Measurements from ENCODE around the gene HSF5.

Gene HSF5

DNA sequence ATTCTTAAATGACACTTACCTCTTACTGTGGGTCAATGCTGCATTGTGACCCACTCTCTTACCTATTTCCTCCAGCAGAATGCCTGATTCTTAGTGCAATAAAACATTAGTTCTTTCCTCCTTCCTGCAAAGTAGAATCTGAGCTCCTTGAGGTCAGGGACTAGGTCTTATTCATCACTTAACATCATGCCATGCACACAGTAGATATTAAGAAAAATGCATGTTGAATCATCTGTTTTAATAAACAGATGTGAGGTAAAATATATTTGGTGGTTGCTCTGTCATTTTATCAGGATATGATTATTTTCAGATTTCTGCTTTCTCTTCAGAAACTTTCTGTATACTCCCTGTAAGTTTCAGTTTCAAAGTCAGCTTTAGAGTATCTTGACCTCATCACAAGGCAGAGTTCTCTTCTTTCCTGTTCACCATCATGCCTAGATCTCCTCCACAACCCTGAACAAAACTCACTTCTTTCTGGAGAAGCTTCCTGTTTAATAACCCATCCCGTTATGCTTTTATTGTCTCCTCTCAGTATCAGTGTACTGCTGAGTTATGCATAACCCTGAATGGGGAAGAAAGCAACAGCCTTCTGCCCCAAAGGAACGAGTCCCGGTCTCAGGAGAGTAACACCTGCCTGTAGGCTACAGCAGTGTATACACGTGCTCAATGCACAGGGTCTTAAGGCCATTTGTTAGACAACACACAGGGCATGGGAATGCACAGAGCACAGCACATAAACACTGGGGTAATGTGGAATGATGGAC is 105.9 kb downstream of the HSF5 start:
- peaks cover 43% of the 10 kb centered on the region for H3K4me1 Mint-ChIP-seq (ENCODE audit: low read depth)
- no peaks in the 10 kb centered on the region for H3K9me3 Mint-ChIP-seq (ENCODE audit: low read depth)
- H3K4me3 Mint-ChIP-seq = peak overlapping the region; percentile 22
- no peaks in the 10 kb centered on the region for H3K27me3 Mint-ChIP-seq
- peak overlapping the region; percentile 6 for H3K27ac Mint-ChIP-seq
- peaks cover 2% of the 10 kb centered on the region for H3K36me3 Mint-ChIP-seq

DNA sequence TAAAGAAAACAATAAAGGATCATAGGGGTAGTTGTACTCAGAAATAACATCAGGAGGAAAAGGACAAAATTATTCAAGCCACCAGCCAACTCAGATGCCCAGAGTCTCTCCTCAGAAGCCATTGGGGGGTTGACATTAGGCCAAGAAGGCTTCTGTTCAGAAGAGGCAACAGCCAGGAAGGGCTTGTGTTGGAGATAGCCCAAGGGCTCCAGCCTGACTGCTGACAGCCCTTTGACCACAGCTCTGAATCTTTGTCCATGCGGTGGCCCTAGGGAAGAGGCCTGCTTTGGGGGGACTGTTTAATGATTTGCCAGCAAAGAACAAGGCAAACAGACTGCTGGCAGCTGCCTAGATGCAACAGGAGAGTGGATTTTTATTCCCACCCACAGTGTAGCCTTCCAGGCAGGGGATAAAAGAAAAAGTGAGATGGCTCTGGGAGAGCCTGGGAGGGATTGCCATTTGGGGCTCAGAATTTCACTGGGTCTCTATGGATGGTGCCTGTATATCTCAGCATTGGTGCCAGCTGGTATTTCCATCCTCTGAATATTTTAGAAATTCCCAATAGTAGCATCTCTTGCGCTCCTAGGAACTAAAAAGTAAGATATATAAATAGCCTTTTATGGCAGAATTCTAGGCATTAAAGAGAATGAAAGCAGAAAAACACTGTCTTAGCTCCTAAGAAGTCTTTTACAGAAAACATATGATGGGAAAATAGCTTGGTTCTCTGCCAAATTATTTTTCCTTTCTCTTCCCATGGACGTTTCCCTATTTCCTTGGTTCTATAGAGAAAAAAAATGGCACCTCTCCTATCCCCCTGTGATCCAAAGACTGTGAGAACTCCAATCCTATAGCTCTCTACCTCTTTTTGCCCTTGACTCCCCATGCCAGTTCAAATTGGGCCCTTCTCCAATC is 106.8 kb downstream of the HSF5 start:
- H3K36me3 Mint-ChIP-seq = peaks cover 2% of the 10 kb centered on the region
- H3K27ac Mint-ChIP-seq = peak overlapping the region; percentile 6
- H3K27me3 Mint-ChIP-seq = no peaks in the 10 kb centered on the region
- no peaks in the 10 kb centered on the region for H3K9me3 Mint-ChIP-seq (ENCODE audit: low read depth)
- H3K4me3 Mint-ChIP-seq = no peak overlapping the region
- H3K4me1 Mint-ChIP-seq (ENCODE audit: low read depth) = peaks cover 44% of the 10 kb centered on the region

DNA sequence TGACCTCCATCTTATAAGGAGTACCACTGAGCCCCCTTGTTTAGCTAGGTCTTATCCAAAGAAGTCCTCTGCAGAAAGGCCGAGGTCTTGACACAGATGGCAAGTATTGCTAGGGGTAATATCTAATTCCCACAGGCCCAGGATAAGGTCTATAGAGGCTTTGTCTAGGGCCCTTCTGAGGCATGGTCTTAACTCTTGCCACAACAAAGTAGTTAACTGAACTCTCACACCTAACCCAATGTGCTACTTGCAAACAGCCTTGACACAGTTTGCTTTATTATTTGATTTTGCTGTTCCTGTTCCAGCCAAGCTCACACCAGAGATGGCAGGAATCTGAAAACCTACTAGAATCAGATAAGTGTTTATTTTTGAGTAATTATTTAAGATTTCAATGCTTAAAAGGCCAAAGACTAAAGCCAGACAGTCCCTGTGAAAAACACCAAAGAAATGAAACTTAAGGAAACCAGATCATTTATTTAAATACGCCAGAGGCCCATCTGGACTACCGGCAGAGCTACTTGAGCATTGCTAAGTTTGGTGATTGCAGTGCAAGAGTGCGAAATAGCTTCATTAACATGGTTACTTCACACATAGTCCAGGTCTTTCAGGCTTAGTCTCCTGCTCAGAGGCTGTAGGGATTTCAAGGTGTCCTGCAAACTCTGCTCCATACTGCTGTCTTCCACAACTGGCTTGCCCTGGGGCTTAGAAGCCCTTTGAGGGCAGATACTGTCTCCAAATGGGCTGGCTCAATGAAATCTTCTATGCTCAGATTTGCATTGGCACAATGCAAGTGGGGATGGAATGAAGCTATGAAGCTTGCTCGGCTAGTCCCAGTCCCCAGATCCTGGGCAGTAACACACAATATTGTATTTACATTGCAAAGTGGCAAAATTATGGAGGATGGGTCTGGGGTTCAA is 107.7 kb downstream of the HSF5 start:
- Mint-ChIP-seq H3K27ac (no peak overlapping the region), H3K36me3 (peaks cover 2% of the 10 kb centered on the region), H3K4me1 (ENCODE audit: low read depth) (peaks cover 44% of the 10 kb centered on the region), H3K4me3 (no peak overlapping the region), H3K27me3 (no peaks in the 10 kb centered on the region), H3K9me3 (ENCODE audit: low read depth) (no peaks in the 10 kb centered on the region)

DNA sequence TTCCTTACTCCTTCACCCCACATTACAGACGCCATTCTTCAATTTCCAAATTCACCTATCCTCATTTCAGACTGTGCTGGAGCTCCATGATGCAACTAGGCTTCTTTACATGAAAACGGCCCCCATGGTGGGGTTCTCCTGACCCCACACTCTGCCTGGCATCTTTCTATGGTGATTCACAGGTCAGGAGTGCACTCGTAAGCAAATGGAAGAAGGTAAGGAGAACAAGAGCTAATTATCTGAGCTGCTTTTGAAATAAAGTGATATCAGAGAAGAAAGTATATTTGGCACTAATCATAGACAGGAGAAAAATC is 108.7 kb downstream of the HSF5 start:
- Mint-ChIP-seq H3K9me3 (ENCODE audit: low read depth) (no peaks in the 10 kb centered on the region), H3K4me3 (no peak overlapping the region), H3K27ac (no peak overlapping the region), H3K36me3 (peaks cover 2% of the 10 kb centered on the region), H3K27me3 (no peaks in the 10 kb centered on the region), H3K4me1 (ENCODE audit: low read depth) (peaks cover 44% of the 10 kb centered on the region)

DNA sequence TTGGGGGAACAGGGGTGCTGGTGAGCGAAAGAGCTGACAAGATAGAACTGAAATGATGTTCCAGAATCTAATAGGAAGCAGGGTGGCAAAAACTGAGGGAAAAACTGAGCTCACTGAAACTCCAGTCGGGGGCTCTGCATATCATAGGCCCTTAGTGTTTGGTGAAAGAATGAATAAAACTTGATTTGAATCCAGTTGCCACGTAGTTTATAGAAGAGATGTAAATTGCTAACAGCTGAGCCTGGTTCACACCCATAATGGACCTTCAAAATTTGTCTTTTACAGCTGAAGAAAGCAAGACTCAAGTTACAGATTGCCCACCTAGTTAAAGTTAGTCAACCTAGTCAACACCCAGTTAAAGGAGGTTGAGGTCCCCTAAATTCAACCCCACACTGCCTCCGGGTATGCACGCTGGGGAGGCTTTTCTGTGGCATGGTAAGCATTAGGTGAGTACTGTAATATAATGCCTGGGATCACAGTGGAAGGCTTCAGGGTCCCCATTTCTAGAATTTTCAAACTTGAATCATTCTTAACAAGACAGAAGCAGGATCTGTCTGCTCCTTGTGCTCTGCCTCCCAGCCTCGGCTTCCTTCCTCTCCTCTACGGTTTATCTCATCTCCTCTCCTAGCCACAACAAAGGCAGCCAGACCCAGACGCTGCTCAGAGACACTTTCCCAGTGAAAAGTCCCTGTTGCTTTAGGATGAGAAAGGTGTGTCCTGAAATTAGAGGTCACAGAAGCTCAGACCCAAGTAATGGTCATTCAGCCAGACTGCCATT is 109.3 kb downstream of the HSF5 start:
- Mint-ChIP-seq H3K4me1 (ENCODE audit: low read depth) (peaks cover 44% of the 10 kb centered on the region), H3K4me3 (no peak overlapping the region), H3K27me3 (no peaks in the 10 kb centered on the region), H3K9me3 (ENCODE audit: low read depth) (no peaks in the 10 kb centered on the region), H3K27ac (no peak overlapping the region), H3K36me3 (peaks cover 2% of the 10 kb centered on the region)

DNA sequence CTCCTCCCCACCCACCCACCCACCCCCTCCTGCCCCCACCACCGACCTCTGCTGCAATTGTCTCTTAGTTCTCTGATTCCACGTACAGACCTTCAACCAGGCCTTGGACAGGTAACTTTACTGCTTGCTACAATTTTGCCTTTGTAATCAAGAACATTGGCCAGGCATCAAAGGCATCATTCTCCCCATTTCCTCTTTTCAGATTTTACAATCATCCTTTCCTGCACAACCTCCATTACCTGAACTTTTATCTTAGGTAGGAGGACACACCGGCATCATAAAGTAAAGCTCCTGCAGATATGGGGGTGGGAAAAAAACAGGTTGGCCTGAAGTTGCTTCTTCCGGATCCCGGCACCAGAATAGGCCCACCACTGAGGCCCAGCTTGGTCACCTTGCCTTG is 110.5 kb downstream of the HSF5 start:
- H3K27me3 Mint-ChIP-seq = no peaks in the 10 kb centered on the region
- H3K36me3 Mint-ChIP-seq = peaks cover 2% of the 10 kb centered on the region
- H3K4me3 Mint-ChIP-seq = no peak overlapping the region
- H3K9me3 Mint-ChIP-seq (ENCODE audit: low read depth) = no peaks in the 10 kb centered on the region
- no peak overlapping the region for H3K27ac Mint-ChIP-seq
- H3K4me1 Mint-ChIP-seq (ENCODE audit: low read depth) = peaks cover 39% of the 10 kb centered on the region

DNA sequence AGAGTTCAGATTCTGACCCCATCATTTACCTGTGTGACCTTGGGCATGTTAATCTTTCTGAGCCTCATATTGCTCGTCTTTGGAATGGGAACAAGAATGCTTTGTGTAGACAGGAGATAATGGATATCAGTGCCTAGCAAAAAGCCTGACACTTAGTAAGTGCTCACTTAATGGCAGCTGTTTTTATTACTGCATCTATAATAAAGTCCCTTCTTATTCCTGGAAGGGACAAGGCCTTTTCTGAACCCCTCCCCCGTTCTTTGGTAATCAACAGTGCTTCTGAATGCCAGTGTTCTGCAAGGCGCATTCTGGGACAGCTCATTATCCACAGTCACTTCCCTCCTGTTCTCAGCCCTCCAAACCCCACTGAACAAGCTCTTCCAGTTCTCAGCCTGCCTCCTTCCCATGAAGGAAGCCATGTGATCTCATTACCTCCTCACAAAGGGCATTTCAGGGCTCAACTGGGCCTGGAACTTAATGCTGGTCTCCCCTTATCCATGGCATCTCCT is 111.1 kb downstream of the HSF5 start:
- Mint-ChIP-seq H3K9me3 (ENCODE audit: low read depth) (no peaks in the 10 kb centered on the region), H3K4me1 (ENCODE audit: low read depth) (peaks cover 34% of the 10 kb centered on the region), H3K36me3 (peaks cover 2% of the 10 kb centered on the region), H3K27ac (no peak overlapping the region), H3K4me3 (no peak overlapping the region), H3K27me3 (no peaks in the 10 kb centered on the region)

DNA sequence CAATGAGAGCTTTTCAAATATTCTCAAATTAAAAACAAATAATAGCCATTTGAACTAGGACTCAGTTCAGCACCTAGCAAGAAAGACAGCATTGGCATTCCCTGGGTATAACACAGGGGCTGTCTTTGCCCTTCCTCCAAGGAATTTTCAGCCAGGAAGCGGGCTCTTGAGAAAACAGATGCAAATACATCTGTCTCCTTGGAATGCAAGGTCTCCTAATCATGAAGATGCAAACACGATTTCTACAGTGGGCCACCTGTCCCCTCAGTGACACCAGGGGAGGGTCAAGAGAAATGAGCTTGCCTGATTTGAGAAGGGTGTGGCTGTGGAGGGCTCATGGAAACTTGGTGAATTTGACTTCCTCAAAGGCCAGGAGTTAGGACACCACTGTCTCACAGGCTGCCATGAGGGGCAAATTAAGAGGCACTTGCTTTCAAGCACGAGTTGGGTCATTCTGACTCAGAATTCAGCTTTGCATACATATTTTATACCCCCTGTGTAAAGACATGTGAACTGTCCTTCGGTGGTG is 111.7 kb downstream of the HSF5 start:
- Mint-ChIP-seq H3K27ac (no peak overlapping the region), H3K36me3 (peaks cover 4% of the 10 kb centered on the region), H3K4me3 (no peak overlapping the region), H3K27me3 (no peaks in the 10 kb centered on the region), H3K4me1 (ENCODE audit: low read depth) (peaks cover 30% of the 10 kb centered on the region), H3K9me3 (ENCODE audit: low read depth) (no peaks in the 10 kb centered on the region)

DNA sequence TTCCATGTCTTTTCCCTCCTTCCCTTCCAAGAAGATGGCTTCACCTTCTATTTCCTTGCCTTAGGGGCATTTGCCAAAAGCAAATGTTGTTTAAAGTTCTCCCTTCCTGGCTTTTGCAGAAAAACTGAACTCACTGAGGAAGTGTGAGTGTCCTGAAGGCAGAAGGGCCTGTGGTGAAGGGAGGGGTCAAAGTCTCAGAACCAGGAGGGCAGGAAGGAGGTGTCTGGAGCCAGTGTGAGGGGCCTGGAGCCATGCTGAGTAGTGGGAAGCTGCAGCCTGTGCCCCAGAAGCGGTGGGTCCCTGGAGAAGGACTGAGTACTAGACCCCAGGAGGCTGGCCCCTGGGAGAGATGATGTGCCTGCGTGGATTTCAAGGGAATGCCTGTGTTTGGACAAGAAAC is 112.4 kb downstream of the HSF5 start:
- Mint-ChIP-seq H3K36me3 (peaks cover 2% of the 10 kb centered on the region), H3K27ac (no peak overlapping the region), H3K4me3 (no peak overlapping the region), H3K9me3 (ENCODE audit: low read depth) (no peaks in the 10 kb centered on the region), H3K27me3 (no peaks in the 10 kb centered on the region), H3K4me1 (ENCODE audit: low read depth) (peaks cover 28% of the 10 kb centered on the region)

DNA sequence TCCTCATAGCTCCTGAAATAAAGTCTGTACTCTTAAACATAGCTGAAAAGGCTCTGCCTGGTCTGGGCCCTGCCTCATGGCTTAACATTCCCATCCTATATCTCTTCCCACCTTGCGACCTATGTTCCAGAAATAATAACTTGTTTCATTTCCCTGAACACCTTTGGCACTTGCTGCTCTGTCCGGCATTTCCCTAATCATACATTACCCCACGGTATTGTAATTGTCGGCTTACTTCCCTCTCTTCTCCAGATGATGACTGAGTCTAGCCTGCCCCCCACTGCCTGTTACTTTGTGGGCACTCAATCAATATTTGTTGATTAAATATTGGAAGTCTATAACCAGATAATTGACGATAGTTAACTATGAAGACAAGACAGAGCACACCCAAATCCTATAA is 113.0 kb downstream of the HSF5 start:
- Mint-ChIP-seq H3K4me3 (no peak overlapping the region), H3K4me1 (ENCODE audit: low read depth) (peaks cover 25% of the 10 kb centered on the region), H3K36me3 (peaks cover 2% of the 10 kb centered on the region), H3K27ac (no peak overlapping the region), H3K9me3 (ENCODE audit: low read depth) (no peaks in the 10 kb centered on the region), H3K27me3 (no peaks in the 10 kb centered on the region)

DNA sequence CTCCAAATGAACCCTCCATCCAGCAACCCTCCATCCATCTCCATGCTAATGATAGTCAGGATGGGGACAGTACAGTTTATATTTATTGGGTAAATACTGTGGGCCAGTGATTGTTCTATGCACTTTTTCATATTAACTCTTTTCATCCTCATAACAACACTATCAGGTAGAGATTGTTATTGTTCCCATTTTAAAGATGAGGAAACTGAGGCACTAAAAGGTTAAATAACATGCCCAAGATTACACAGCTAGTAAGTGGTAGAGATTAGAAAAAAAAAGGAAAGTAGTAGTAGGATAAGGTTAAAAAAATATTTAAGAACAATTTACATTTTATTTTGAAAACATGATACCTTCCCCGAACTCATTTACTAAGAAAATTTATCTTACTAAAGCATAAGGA is 114.3 kb downstream of the HSF5 start:
- H3K36me3 Mint-ChIP-seq = peaks cover 6% of the 10 kb centered on the region
- H3K27ac Mint-ChIP-seq = peak overlapping the region; percentile 34
- peaks cover 12% of the 10 kb centered on the region for H3K4me1 Mint-ChIP-seq (ENCODE audit: low read depth)
- no peaks in the 10 kb centered on the region for H3K27me3 Mint-ChIP-seq
- H3K4me3 Mint-ChIP-seq = no peak overlapping the region
- H3K9me3 Mint-ChIP-seq (ENCODE audit: low read depth) = no peaks in the 10 kb centered on the region

DNA sequence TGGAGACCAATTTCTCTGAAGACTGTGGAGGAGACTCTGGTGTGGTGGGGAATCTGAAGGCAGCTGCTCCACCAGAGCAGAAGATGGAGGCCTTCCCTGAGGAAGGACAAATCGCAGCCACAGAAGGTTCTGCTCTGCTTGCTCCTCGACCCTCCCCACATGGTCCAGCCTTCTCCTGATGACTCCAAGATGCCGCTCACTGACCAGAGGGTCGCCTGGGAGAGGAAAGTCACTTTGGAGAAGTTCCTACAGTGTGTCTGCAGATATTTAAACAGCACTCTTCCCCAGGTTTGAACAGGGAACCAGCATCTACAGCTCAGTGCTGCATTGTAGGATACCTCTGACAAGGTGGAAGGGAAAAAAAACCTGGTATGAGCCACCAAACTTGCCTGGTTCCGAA is 115.2 kb downstream of the HSF5 start:
- peaks cover 7% of the 10 kb centered on the region for H3K4me1 Mint-ChIP-seq (ENCODE audit: low read depth)
- H3K4me3 Mint-ChIP-seq = no peak overlapping the region
- no peaks in the 10 kb centered on the region for H3K9me3 Mint-ChIP-seq (ENCODE audit: low read depth)
- H3K27me3 Mint-ChIP-seq = no peaks in the 10 kb centered on the region
- peaks cover 6% of the 10 kb centered on the region for H3K36me3 Mint-ChIP-seq
- H3K27ac Mint-ChIP-seq = no peak overlapping the region

DNA sequence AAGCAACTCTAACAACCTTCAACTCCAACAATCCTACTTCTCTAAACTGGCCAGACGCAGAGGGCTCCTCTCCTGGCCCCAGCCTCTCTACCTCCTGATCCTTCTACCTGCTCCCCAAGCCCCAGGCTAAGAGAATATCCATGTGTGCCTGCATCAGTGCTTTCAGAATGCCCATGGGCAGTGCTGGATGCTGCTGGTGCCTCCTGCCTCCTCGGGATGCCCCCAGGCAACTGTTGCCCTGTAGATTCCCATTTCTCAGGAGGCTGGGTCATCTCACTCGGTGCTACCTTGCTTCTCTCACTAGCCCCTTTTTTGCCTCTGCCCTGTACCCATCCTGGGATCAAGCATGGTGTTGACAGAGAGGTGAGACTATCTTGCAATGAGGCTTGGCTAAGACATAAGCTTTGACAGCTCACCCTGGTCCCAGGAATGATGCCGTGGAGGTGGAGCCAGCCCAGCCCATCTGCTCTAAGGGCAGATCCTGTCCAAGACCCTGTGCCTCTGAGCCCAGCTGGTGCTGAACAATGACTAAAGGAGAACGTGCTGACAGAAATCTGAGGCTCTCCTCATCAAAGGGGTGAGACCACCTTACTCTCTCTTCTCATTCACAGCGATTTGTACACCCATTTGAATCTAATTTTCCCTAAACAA is 116.8 kb downstream of the HSF5 start:
- Mint-ChIP-seq H3K36me3 (peaks cover 6% of the 10 kb centered on the region), H3K4me1 (ENCODE audit: low read depth) (peaks cover 1% of the 10 kb centered on the region), H3K27me3 (no peaks in the 10 kb centered on the region), H3K9me3 (ENCODE audit: low read depth) (no peaks in the 10 kb centered on the region), H3K4me3 (no peak overlapping the region), H3K27ac (no peak overlapping the region)

Measured in activated naive CD8-positive, alpha-beta T cell (primary cell).